ENCODE results near the gene FARP1. TPM values are rescaled to one million over a fixed set of nuclear protein-coding genes. Genes with fewer than 3 reads are reported as not detected.

The FARP1 gene
- total and polyA plus RNA-seq, 10 of the 15 experiments (the other 5 are each of a cell fraction or from before 2014, with no cell fraction given): 0.17 to 6.9 (median 0.68) TPM

GRCh38 chr13:98413796-98414195, 270.9 kb downstream of the FARP1 start:
- Histone ChIP-seq H3K27me3 (replicated peaks in 1 of 2; ENCODE audit: control insufficient read depth in 2 of 2, insufficient read depth in 2 of 2, low read length in 1 of 2) (no peaks in the 10 kb centered on the region), H3K79me2 (ENCODE audit: control insufficient read depth, insufficient read depth, low read length) (no peaks in the 10 kb centered on the region), H3K4me3 (no peak overlapping the region), H3K9ac (ENCODE audit: control insufficient read depth, insufficient read depth, low read length) (no peak overlapping the region), H4K20me1 (ENCODE audit: control insufficient read depth, insufficient read depth) (no peaks in the 10 kb centered on the region), H3K36me3 (ENCODE audit: control insufficient read depth in 2 of 2, insufficient read depth in 2 of 2, low read length in 1 of 2) (no peaks in the 10 kb centered on the region), H3K4me2 (ENCODE audit: control insufficient read depth, insufficient read depth) (no peak overlapping the region), H3K27ac (ENCODE audit: control insufficient read depth, insufficient read depth) (no peak overlapping the region), H3K4me1 (ENCODE audit: control insufficient read depth, insufficient read depth, low read length) (no peaks in the 10 kb centered on the region), H3K9me3 (replicated peaks; ENCODE audit: control insufficient read depth, insufficient read depth, low read length) (no peaks in the 10 kb centered on the region), H2AFZ (ENCODE audit: control insufficient read depth, low read depth, low read length) (no peak overlapping the region)
- ChIA-PET CTCF (no interaction called here), POLR2A (no interaction called here), RAD21 (ENCODE audit: unreplicated experiment) (interaction anchor here (1.0 kb wide), 1 partner anchor 258 kb away, joined by 3 read pairs; no protein-coding TSS in a partner anchor), SMC1A (ENCODE audit: uncharacterized antibody, unreplicated experiment) (no interaction called here)
- in situ Hi-C loops (cut with MboI): no loop called here
- ATAC-seq (no peak), DNase-seq (ENCODE audit: low read depth, low spot score) (no peak), FAIRE-seq (no peak)
- 73% methylated on average over 7 of the region's 7 CpGs for WGBS (ENCODE audit: insufficient coverage, insufficient replicate concordance, low lambda C conversion rate, missing lambda C conversion rate)
- intact Hi-C loops (cut with micrococcal nuclease; ENCODE audit: unreplicated experiment): no loop called here
- BruUV-seq (replicated peaks): no TSS peak
- TF ChIP-seq ZBTB33 (IDR thresholded peaks at IDR 0.05): no peak
- TF ChIP-seq MTA2 (IDR thresholded peaks at IDR 0.05; ENCODE audit: low read depth): no peak
- TF ChIP-seq SREBF2 (IDR thresholded peaks at IDR 0.05; ENCODE audit: low read length): no peak
- TF ChIP-seq TARDBP (IDR thresholded peaks at IDR 0.05; ENCODE audit: borderline replicate concordance): no peak
- TF ChIP-seq EED (IDR thresholded peaks at IDR 0.05; ENCODE audit: low read depth): no peak
- TF ChIP-seq CTCF (IDR thresholded peaks at IDR 0.05 in 2 of 3, conservative IDR thresholded peaks at IDR 0.05 in 1 of 3; ENCODE audit: control insufficient read depth in 2 of 3, extremely low read depth in 1 of 3, insufficient read depth in 1 of 3, low read depth in 3 of 3, low read length in 3 of 3): 0 out of 6 replicates have a peak, but pooled peaks of 1 of the 3 experiments have one; percentile 5
